ENCODE measurements around the gene SPRED1. TPM values are rescaled to one million over a fixed set of nuclear protein-coding genes. Genes with fewer than 3 reads are reported as not detected.

Gene SPRED1
- total RNA-seq, 1 donor, result 55.7 TPM

DNA sequence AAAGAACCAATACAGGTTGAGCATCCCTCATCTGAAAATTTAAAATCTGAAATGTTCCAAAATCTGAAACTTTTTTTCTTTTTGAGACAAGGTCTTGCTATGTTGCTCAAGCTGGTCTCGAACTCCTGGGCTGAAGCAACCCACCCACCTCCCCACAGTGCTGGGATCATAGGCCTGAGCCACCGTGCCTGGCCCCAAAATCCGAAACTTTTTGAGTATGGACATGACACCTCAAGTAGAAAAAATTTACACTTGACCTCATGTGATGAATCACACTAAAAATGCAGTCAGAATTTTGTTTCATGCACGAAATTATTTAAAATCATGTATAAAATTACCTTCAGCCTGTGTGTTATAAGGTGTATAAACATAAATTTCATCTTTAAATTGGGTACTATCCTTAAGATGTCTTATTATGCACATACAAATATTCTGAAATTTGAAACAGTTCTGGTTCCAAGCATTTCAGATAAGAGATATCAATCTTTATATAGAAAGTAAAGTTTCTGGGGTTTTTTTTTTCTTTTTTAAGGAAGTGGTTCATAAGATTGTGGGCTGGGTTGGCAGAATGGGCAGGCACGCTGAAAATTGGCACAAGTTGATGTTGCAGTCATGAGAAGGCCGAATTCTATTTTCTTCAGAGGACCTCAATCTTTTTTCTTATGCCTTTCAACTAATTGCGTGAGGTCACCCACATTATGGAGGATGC is 72.5 kb downstream of the SPRED1 start:
- TF ChIP-seq, protein P1, sequence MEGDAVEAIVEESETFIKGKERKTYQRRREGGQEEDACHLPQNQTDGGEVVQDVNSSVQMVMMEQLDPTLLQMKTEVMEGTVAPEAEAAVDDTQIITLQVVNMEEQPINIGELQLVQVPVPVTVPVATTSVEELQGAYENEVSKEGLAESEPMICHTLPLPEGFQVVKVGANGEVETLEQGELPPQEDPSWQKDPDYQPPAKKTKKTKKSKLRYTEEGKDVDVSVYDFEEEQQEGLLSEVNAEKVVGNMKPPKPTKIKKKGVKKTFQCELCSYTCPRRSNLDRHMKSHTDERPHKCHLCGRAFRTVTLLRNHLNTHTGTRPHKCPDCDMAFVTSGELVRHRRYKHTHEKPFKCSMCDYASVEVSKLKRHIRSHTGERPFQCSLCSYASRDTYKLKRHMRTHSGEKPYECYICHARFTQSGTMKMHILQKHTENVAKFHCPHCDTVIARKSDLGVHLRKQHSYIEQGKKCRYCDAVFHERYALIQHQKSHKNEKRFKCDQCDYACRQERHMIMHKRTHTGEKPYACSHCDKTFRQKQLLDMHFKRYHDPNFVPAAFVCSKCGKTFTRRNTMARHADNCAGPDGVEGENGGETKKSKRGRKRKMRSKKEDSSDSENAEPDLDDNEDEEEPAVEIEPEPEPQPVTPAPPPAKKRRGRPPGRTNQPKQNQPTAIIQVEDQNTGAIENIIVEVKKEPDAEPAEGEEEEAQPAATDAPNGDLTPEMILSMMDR (IDR thresholded peaks at IDR 0.05; ENCODE audit: insufficient read depth, low read depth, low read length), result no peak
- H3K4me3 ChIP-seq (ENCODE audit: low read depth, low read length), result no peak overlapping the region
- no peak for DNase-seq (ENCODE audit: low read depth)

DNA sequence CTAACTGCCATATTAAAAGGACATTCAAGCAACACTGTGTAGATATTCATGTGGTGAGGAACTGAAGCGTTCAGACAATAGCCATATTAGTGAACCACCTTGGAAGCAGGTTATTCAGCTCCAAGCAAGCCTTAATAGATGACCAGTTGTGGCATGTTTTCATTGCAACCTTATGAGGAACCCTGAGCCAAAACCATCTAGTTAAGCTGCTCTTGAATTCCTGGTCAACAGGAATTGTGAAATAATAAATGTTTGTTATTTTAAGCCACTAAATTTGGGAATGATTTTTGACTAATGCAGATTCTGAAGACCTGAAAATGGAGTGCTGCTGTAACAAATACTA is 73.0 kb downstream of the SPRED1 start:
- DNase-seq (ENCODE audit: low read depth), result peak; percentile 17
- TF ChIP-seq, protein P1 (IDR thresholded peaks at IDR 0.05; ENCODE audit: insufficient read depth, low read depth, low read length), result no peak
- H3K4me3 ChIP-seq (ENCODE audit: low read depth, low read length), result no peak overlapping the region

DNA sequence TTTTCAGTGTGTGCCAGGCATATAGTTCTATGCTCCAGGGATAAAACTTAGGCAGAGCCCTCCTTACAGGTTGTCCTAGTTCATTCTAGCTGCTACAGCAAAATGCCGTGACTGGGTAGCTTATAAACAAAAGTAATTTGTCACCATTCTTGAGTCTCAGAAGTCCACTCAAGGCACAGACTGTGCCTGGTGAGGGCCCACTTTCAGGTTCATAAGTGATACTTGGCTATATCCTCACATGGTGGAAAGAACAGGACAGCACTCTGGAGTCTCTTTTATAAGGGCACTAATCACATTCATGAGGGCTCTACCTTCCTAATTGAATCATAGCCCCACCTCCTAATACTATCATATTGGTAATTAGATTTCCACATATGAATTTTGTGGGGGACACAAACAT is 80.1 kb downstream of the SPRED1 start:
- TF ChIP-seq, protein P1 (IDR thresholded peaks at IDR 0.05; ENCODE audit: insufficient read depth, low read depth, low read length), result no peak

GRCh38 chr15:38335116-38335515 is 82.5 kb downstream of the SPRED1 start:
- DNase-seq (ENCODE audit: low read depth), result no peak
- TF ChIP-seq, protein P1 (IDR thresholded peaks at IDR 0.05; ENCODE audit: insufficient read depth, low read depth, low read length), result no peak
- no peak overlapping the region for H3K4me3 ChIP-seq (ENCODE audit: low read depth, low read length)

More for the DNA sequence above, 80.1 kb downstream of the SPRED1 start:
- no peak overlapping the region for H3K4me3 ChIP-seq (ENCODE audit: low read depth, low read length)
- no peak for DNase-seq (ENCODE audit: low read depth)

GRCh38 chr15:38344351-38344750 is 91.7 kb downstream of the SPRED1 start:
- TF ChIP-seq, protein P1 (IDR thresholded peaks at IDR 0.05; ENCODE audit: insufficient read depth, low read depth, low read length), result no peak
- DNase-seq (ENCODE audit: low read depth), result no peak
- no peak overlapping the region for H3K4me3 ChIP-seq (ENCODE audit: low read depth, low read length)

GRCh38 chr15:38349251-38349650 is 96.6 kb downstream of the SPRED1 start:
- DNase-seq (ENCODE audit: low read depth), result peak; percentile 46
- H3K4me3 ChIP-seq (ENCODE audit: low read depth, low read length), result no peak overlapping the region
- TF ChIP-seq, protein P1 (IDR thresholded peaks at IDR 0.05; ENCODE audit: insufficient read depth, low read depth, low read length), result no peak

- H3K4me3 ChIP-seq (ENCODE audit: low read depth, low read length), result no peak overlapping the region
- TF ChIP-seq, protein P1 (IDR thresholded peaks at IDR 0.05; ENCODE audit: insufficient read depth, low read depth, low read length), result no peak
- no peak for DNase-seq (ENCODE audit: low read depth)
Observed at GRCh38 chr15:38351466-38351865, 98.8 kb downstream of the SPRED1 start.

Measured in fibroblast of villous mesenchyme (primary cell).